ENCODE results near the gene NRG3.

The NRG3 gene

DNA sequence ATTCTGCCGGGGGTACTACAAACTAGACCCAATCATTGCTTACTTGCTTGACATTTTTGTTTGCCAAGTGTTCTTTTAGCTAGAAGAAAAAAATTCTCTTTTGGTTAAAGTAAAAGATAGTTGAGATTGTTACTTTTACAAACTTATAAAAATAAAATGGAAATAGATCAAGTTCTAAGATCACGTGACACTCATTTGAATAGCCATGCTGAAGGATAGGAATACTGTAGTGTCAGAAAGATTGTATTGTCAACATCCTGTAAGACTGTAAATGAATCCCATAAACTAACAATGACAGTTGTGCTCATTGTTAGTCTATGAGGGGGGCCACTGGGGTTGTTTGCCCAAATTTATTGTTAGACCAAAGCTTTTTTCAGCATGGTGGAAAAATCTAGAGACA, 10.5 kb downstream of the NRG3 start:
- DNase-seq = no peak

DNA sequence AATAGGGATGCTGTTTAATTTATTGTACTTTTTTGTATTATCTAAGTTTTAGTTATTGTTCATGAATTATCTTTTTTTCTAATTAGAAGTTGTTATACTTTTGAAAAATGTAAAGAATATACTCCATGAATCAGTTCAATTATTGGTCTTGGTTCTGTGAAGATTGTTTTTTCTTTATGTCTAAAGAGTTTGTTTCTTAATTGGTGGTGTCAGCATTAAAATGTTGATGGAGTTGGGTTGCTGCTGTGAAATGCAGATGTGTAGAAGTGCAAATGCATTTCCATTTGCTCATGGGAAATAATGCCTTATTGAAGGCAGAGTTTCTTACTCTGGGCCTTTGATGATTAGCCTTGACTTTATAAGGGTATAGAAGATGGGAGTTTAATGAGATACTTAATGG, 11.9 kb downstream of the NRG3 start:
- DNase-seq = no peak

DNA sequence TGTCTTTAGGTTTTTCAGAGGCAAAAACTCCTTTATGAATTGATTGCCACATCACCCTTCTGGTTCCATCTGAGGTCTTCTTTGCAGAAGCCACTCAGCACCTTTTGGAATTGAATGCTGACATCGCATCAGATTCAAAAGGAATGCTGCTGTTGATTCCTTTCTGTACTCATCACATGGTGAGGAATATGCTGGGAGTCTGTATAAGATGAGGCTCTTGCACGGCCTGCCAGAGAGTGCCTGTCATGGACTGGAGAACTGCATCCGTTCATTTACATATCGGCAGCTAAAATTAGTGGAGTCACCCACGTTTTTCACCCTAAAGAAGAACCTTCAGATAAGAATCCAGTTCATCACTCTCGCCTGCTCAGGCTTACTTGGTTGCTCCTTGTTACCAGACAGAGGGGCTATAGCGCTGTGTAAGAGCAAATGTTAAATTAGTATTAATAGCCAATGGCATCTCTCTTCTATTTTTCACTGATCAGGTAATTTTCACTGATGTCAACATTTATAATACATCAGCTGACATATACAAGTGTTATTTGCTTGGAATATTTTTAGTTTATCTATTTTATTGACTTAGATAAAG, 14.3 kb downstream of the NRG3 start:
- no peak for DNase-seq

DNA sequence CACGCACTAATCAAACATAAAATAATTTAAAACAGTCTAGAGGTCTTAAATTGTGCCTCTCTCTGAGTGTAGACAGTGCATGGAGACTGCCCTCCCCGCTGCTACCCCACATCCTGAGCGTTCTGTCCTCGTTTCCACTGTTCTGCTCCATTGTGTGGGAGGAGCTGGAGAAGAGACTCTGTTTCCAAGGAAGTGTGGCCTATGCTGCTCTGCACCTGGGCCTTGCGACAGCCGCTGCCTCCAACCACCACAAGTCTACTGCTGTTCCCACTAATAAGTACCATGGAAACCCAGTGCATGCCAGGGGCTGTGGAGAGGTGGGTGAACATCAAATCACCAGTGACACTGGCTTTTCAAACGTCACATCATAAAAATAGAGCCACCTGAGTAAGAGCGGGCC, 19.6 kb downstream of the NRG3 start:
- DNase-seq = no peak

- DNase-seq = no peak
These were observed 23.5 kb downstream of the NRG3 start for GRCh38 chr10:81898518-81898917.

- DNase-seq = no peak
These were observed 26.0 kb downstream of the NRG3 start for GRCh38 chr10:81900989-81901388.

GRCh38 chr10:81903472-81903871, 28.5 kb downstream of the NRG3 start:
- no peak for DNase-seq

DNA sequence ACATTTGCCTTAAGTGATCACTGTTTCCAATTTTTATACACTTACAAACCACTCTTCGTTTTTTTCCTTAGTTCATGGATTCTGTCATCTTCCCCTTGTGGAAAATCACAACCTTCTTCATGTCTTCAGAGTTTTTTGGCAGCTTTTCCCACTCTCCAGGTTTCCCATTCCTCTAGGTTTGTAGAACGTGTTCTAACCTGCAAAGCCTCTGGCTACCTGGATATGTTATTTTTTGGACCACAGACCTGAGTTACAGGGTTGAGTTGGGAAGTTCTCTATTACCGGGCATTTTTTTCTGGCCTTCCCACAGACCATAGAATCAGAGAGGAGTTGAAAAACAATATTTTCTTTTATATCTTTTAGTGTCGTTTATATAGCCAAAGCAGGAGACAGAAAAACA, 30.2 kb downstream of the NRG3 start:
- no peak for DNase-seq

DNA sequence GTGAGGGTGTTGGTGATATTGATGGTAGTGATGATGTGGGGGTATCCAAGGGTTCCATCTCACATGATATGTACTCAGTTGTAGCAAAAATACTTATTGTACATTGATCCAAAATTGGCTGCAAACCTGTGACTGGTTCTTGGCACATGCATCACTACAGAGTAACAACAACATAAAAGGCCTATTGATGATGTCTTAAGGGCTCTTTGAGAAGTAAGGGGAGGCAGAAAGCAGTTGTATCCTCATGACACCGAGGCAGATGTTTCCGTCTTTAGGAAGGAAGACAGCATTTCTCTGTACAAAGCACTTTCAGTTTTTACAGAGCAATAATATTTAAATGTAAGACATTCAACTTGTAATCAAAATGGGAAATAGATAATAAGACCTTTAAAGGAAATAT, 34.5 kb downstream of the NRG3 start:
- DNase-seq = no peak

- DNase-seq = no peak
These were observed 36.3 kb downstream of the NRG3 start for GRCh38 chr10:81911328-81911727.

DNA sequence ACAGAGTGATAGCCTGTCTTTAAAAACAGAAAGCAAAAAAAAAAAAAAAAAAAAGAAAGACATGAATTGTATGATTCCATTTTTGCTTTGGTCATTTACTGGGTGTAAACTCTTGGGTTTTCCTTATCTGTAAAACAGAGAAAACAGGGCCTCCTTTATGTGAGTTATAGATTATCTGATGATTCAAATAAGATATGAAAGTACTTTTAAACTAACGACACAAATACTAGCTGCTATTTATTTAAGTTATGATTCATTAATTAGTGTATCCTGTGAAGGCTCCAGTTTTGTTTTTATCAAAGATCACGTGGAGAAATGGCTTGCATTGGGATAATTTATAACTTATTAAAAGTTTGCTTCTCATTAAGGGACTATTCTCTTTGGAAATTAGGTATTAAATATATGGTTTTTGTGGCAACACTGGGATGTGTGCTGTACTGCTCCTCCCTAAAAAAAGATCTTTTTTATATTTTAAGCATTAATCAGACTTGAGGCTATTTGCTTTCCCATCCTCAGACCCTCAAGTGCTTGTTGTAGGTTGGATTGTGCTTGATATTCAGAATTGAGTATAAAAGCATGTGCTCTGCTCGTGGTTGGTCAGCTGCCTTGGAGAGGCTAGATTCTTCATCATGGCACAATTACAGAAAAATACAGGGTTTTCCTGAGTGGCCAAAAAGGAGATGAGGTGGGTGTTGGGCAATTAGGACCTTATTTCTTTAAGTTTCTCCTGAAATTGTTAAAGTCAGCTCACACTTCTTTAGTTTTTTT, 39.9 kb downstream of the NRG3 start:
- DNase-seq = no peak

- DNase-seq = no peak
These were observed 40.5 kb downstream of the NRG3 start for GRCh38 chr10:81915504-81915897.

- no peak for DNase-seq
These were observed 42.7 kb downstream of the NRG3 start for GRCh38 chr10:81917666-81918065.

- DNase-seq = no peak
These were observed 43.8 kb downstream of the NRG3 start for GRCh38 chr10:81918766-81919165.

DNA sequence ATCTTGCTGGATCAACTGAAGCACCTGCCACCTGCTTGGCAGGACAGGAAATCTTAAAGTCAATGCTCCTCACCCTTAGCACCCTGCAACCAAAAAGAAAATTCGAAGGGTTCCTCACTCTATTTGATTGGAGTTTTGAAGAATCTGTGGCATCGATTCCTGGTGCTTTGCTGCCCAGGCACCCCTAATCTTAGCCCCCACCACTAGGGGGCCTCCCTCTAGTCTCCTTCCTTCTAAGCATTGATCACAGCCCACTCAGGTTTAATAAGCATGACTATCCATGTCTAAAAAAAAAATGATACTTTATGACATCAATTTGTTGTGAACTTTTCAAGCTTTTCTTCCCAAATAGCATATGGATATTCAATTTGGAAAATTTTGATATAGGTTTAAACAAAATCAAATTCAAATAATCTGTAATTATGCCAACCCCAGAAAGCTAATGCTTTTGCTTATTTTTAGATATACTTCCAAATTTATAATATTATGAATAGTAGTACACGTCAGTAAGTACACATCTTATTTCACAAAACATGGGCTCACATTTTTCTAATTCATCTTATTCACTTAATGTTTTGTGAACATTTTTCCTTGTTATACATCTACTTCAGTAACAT, 45.3 kb downstream of the NRG3 start:
- no peak for DNase-seq

DNA sequence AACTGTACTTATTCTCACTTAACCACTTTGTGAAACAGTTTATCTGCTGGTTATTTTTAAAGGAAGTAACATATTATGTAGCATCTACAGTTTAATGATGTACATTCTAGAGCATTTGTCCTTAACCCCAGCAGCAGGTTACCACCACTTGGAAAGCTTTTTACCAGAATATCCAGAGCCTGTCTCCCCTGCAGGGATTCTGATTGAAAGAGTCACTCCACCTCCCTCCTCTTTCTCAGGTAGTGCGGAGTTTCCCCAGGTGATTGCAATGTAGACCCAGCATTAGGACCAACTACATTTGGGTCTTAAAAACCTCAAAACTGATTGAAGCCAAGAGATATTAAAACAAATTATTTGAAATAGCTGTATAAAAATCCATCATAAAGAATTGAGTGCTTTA, 53.1 kb downstream of the NRG3 start:
- no peak for DNase-seq

GRCh38 chr10:81943583-81943982, 68.6 kb downstream of the NRG3 start:
- no peak for DNase-seq

- no peak for DNase-seq
These were observed 69.6 kb downstream of the NRG3 start for GRCh38 chr10:81944609-81945008.

DNA sequence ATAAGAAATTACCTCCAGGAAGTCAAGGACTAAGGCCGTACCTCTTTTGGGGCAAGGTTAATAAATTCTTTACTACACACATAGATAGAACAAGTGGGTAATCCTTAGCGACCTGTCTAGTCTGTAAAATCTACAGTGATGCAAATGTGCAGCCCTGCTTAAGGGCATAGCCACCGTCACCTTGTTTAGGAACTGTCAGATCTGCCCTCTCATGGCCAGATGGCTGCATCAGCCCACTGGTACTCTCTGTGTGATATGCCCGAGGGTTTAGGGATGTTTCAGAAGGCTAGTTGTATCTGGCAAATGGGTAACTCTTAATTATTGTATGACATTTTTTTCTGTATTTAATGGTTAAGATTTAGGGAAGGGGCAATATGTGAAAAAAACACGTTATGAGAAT, 74.3 kb downstream of the NRG3 start:
- no peak for DNase-seq

DNA sequence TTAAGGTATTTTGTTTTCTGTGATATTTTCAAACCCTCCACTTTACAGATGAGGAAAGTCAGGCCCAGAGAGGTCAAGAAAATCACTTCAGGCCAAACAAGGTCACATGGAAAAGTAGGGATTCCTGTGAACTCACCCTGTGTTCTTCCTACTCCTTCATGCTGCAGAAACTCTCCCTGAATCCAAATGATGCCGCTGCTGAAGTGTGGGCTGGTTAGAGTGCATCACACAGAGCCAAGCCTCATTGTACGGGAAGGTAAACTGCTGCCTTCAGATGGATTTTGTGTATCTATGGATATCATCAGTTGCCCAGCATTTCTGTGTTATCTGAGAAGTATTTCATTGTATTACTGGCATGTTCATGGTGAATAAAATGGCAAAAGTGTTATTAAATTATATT, 75.4 kb downstream of the NRG3 start:
- no peak for DNase-seq

GRCh38 chr10:81953420-81953819, 78.4 kb downstream of the NRG3 start:
- no peak for DNase-seq

DNA sequence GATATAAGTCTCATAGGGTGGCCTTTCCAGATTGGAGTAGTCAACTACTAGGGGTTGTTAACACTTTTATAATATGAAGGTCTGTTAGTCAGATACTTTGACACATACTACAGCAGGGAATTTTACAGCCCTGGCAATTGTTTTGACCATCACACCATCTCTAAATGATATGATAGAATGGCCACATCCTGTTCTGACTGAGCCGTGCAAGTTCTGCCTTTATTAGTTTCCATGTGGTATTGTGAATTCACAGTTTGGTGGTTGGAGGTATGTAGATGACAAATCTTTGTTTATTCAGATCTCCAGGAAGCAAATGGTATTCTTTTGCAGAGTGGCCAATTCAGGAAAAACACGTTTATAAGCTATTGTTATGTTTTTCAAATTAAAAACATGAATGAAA, 83.0 kb downstream of the NRG3 start:
- DNase-seq = no peak

- DNase-seq = no peak
These were observed 84.0 kb downstream of the NRG3 start for GRCh38 chr10:81959016-81959415.

- DNase-seq = no peak
These were observed 86.6 kb downstream of the NRG3 start for GRCh38 chr10:81961451-81962184.

Data from stimulated activated CD4-positive, alpha-beta T cell treated with anti-CD3 and anti-CD28 coated beads, Interleukin-4, amount 100 ng/mL, for 4 hours (primary cell).